ENCODE results near the gene YBX3. TPM values are rescaled to one million over a fixed set of nuclear protein-coding genes. Genes with fewer than 3 reads are reported as not detected.

YBX3 gene
- polyA plus RNA-seq, 2 donors = 399 to 433 TPM

DNA sequence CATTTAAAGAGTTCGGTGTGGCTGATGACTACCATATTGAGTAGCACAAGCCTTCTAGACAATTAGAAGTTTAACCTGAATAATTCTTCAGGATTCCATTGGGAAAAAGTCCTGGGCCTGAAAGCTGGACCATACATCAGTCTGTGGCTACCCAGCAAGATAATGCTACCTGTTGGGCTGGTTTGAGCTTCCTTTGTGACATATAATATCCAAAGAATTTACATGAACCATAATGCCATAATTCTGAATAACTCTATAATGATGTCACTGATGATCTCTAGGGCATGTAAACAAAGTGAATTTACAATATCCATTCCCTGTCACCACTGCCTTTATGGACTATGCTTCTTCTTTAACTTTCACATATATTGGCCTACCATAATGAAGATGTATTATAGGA is 3.8 kb upstream of the YBX3 start:
- Histone ChIP-seq H3K9me3 (ENCODE audit: control insufficient read depth in 2 of 2, insufficient read depth in 1 of 2, low read depth in 1 of 2, low read length in 1 of 2) (peaks cover 0 to under 1% of the 10 kb centered on the region in 2 donors), H3K4me1 (ENCODE audit: control insufficient read depth in 2 of 2, insufficient read depth in 2 of 2, low read length in 1 of 2) (no peaks in the 10 kb centered on the region), H3K36me3 (ENCODE audit: control insufficient read depth in 2 of 2, insufficient read depth in 2 of 2, low read length in 1 of 2) (no peaks in the 10 kb centered on the region), H3K27ac (ENCODE audit: low read depth in 2 of 2, low read length in 1 of 2) (no peak overlapping the region), H3K27me3 (ENCODE audit: control insufficient read depth in 1 of 2, insufficient read depth in 2 of 2, low read length in 2 of 2) (no peaks in the 10 kb centered on the region), H3K4me3 (ENCODE audit: low read depth in 1 of 2, low read length in 2 of 2) (no peak overlapping the region)
- WGBS, 2 donors = 95 to 97% methylated on average over 1 of the region's 1 CpG

GRCh38 chr12:10725003-10725402 is 1.9 kb upstream of the YBX3 start:
- Histone ChIP-seq H3K36me3 (ENCODE audit: control insufficient read depth in 2 of 2, insufficient read depth in 2 of 2, low read length in 1 of 2) (no peaks in the 10 kb centered on the region), H3K4me3 (ENCODE audit: low read depth in 1 of 2, low read length in 2 of 2) (no peak overlapping the region)
- 79 to 82% methylated on average over 1 of the region's 1 CpG for WGBS, 2 donors

GRCh38 chr12:10722502-10722904 is 620 bp downstream of the YBX3 start:
- Histone ChIP-seq H3K9me3 (ENCODE audit: control insufficient read depth in 2 of 2, insufficient read depth in 1 of 2, low read depth in 1 of 2, low read length in 1 of 2) (peaks cover 0 to 1% of the 10 kb centered on the region in 2 donors), H3K4me3 (ENCODE audit: low read depth in 1 of 2, low read length in 2 of 2) (peak overlapping the region; percentile 84 to 97), H3K27ac (ENCODE audit: low read depth in 2 of 2, low read length in 1 of 2) (peak overlapping the region; percentile 100), H3K4me1 (ENCODE audit: control insufficient read depth in 2 of 2, insufficient read depth in 2 of 2, low read length in 1 of 2) (peaks cover 0 to 2% of the 10 kb centered on the region in 2 donors), H3K27me3 (ENCODE audit: control insufficient read depth in 1 of 2, insufficient read depth in 2 of 2, low read length in 2 of 2) (no peaks in the 10 kb centered on the region), H3K36me3 (ENCODE audit: control insufficient read depth in 2 of 2, insufficient read depth in 2 of 2, low read length in 1 of 2) (no peaks in the 10 kb centered on the region)
- WGBS, 2 donors = 1% methylated on average over 28 to 36 of the region's 36 CpGs

More at GRCh38 chr12:10725003-10725402, 1.9 kb upstream of the YBX3 start:
- H3K9me3 ChIP-seq (ENCODE audit: control insufficient read depth in 2 of 2, insufficient read depth in 1 of 2, low read depth in 1 of 2, low read length in 1 of 2) = peaks cover 0 to 1% of the 10 kb centered on the region in 2 donors
- H3K4me1 ChIP-seq (ENCODE audit: control insufficient read depth in 2 of 2, insufficient read depth in 2 of 2, low read length in 1 of 2) = peaks cover 0 to 2% of the 10 kb centered on the region in 2 donors
- H3K27me3 ChIP-seq (ENCODE audit: control insufficient read depth in 1 of 2, insufficient read depth in 2 of 2, low read length in 2 of 2) = no peaks in the 10 kb centered on the region
- H3K27ac ChIP-seq (ENCODE audit: low read depth in 2 of 2, low read length in 1 of 2) = no peak overlapping the region

DNA sequence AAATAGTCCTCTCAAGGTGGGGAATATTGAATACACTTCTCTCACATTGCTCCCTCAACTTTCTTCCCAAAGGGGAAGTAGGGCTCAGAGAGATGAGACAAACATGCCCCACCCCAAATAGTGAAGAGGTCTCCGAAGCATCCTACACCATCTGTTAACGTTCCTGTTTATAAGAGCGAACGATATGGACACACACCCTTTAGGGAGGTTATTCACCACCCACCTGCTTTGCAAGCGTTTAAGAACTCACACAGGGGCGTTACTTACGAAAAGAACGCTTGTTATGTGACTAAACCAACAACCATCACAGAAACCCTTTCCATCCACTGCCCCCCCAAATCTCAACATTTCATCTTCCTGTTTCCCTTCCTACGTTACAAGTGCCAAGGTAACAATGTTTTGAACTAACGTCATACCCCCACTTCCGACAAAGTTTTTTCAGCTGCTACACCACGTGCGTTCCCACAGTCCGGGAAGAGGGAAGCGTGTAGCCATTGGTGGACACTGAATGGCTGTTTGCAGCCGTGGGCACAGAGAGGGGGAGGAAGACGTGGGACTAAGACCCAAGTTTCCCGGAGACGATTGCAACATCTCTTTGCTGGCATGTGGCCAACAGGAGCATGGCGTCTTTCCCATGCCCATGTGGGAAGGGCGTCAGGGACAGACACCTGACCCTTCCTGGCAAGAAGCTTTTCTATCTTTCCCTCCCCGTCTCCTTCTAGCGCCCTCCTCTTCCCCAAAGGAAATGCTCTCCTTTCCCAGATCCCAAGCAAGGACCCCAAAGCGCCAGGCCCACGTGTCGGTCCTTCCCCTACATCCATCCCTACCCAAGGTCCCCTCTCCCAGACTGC is 1.2 kb downstream of the YBX3 start:
- peaks cover 0 to 2% of the 10 kb centered on the region in 2 donors for H3K4me1 ChIP-seq (ENCODE audit: control insufficient read depth in 2 of 2, insufficient read depth in 2 of 2, low read length in 1 of 2)
- H3K36me3 ChIP-seq (ENCODE audit: control insufficient read depth in 2 of 2, insufficient read depth in 2 of 2, low read length in 1 of 2) = no peaks in the 10 kb centered on the region

DNA sequence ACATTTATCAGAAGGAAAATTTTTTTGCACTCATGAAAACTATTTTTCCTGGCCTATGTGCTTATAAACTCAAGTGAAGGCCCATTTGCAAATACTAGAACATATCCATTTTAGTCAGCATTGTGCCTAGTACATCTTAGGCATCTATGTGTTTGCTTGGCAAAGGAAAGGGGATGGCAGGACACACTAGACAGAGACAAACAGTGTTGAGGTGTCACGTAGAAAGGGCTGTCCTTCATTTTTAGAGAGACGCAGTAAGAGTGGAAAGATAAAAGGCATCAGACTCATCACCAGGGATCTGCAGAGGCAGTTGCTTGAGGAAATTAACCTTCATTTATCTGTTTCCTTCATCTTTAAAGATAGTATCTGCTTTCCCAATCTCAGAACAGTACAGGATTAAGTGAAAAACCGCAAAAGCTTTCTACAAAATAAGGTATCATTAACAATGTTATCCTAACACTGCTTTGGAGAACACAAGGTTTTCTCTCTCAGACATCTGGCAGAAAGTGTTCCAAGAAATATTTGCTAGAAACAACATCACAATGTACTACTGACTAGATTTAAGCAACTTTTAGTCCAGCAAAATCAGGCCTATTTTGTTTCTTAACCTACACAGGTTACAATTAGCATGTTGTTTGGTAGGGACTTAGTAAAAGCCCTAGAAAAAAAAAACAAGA is 2.0 kb downstream of the YBX3 start:
- no peaks in the 10 kb centered on the region for H3K27me3 ChIP-seq (ENCODE audit: control insufficient read depth in 1 of 2, insufficient read depth in 2 of 2, low read length in 2 of 2)
- peaks cover 0 to 2% of the 10 kb centered on the region in 2 donors for H3K4me1 ChIP-seq (ENCODE audit: control insufficient read depth in 2 of 2, insufficient read depth in 2 of 2, low read length in 1 of 2)
- peak overlapping the region; percentile 84 to 97 for H3K4me3 ChIP-seq (ENCODE audit: low read depth in 1 of 2, low read length in 2 of 2)
- H3K27ac ChIP-seq (ENCODE audit: low read depth in 2 of 2, low read length in 1 of 2) = peak overlapping the region; percentile 100
- peaks cover 0 to 1% of the 10 kb centered on the region in 2 donors for H3K9me3 ChIP-seq (ENCODE audit: control insufficient read depth in 2 of 2, insufficient read depth in 1 of 2, low read depth in 1 of 2, low read length in 1 of 2)
- no peaks in the 10 kb centered on the region for H3K36me3 ChIP-seq (ENCODE audit: control insufficient read depth in 2 of 2, insufficient read depth in 2 of 2, low read length in 1 of 2)
- 20 to 36% methylated on average over 3 of the region's 3 CpGs for WGBS, 2 donors

More for the DNA sequence above, 1.2 kb downstream of the YBX3 start:
- H3K27me3 ChIP-seq (ENCODE audit: control insufficient read depth in 1 of 2, insufficient read depth in 2 of 2, low read length in 2 of 2) = no peaks in the 10 kb centered on the region
- 1% methylated on average over 25 to 26 of the region's 26 CpGs for WGBS, 2 donors
- H3K4me3 ChIP-seq (ENCODE audit: low read depth in 1 of 2, low read length in 2 of 2) = peak overlapping the region; percentile 84 to 97
- peak overlapping the region; percentile 100 for H3K27ac ChIP-seq (ENCODE audit: low read depth in 2 of 2, low read length in 1 of 2)
- H3K9me3 ChIP-seq (ENCODE audit: control insufficient read depth in 2 of 2, insufficient read depth in 1 of 2, low read depth in 1 of 2, low read length in 1 of 2) = peaks cover 0 to 1% of the 10 kb centered on the region in 2 donors

DNA sequence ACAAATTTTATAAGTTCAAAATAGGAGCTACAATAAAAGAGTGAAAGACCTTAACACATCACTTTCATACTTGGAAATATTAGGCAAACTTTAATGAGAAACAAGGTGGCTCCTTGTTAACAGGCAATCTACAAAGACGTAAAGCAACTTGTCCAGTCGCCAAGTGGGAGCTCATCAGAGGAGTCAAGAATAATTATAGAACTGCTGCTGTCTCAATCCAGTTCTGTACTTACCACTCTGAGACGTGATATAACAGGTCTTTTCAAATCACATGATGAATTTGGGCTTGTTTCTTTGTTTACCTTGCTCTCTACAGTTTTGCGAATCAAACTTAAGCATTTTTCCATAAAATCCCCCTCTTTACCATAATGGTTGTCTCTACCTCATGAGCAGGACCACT is 3.6 kb downstream of the YBX3 start:
- H3K27me3 ChIP-seq (ENCODE audit: control insufficient read depth in 1 of 2, insufficient read depth in 2 of 2, low read length in 2 of 2) = no peaks in the 10 kb centered on the region
- WGBS, 2 donors = 44 to 45% methylated on average over 4 of the region's 4 CpGs
- peak overlapping the region in 1 of 2 donors; percentile 44 for H3K4me3 ChIP-seq (ENCODE audit: low read depth in 1 of 2, low read length in 2 of 2)
- H3K9me3 ChIP-seq (ENCODE audit: control insufficient read depth in 2 of 2, insufficient read depth in 1 of 2, low read depth in 1 of 2, low read length in 1 of 2) = peaks cover 0 to 1% of the 10 kb centered on the region in 2 donors
- H3K4me1 ChIP-seq (ENCODE audit: control insufficient read depth in 2 of 2, insufficient read depth in 2 of 2, low read length in 1 of 2) = peaks cover 0 to 2% of the 10 kb centered on the region in 2 donors
- peak overlapping the region; percentile 22 to 63 for H3K27ac ChIP-seq (ENCODE audit: low read depth in 2 of 2, low read length in 1 of 2)
- no peaks in the 10 kb centered on the region for H3K36me3 ChIP-seq (ENCODE audit: control insufficient read depth in 2 of 2, insufficient read depth in 2 of 2, low read length in 1 of 2)

DNA sequence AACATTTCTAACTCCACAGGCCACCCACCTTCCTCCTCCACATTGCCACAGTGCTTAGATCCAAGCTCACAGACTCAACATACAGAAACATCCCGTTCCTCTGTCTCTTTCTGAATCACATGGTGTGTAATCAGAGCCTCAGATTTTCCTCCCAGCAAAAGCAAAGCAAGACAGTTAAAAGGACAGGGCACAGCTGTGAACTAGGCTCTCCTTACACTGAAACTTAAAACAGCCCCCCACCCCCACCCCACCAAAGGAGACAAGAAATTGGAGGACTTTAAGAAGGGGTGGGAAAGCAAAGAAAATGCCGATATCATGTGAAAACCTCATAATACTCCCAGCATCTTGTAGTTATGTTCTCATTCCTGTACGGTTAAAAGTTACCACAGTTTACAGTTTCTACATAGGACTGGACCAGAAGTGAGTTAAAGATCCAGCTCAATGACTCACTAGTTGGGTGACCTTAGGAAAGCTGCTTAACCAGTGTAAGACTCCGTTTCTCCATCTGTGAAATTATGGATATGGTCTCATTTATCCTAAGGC is 4.8 kb downstream of the YBX3 start:
- 28 to 43% methylated on average over 4 of the region's 4 CpGs for WGBS, 2 donors
- Histone ChIP-seq H3K9me3 (ENCODE audit: control insufficient read depth in 2 of 2, insufficient read depth in 1 of 2, low read depth in 1 of 2, low read length in 1 of 2) (peaks cover 0 to 1% of the 10 kb centered on the region in 2 donors), H3K27ac (ENCODE audit: low read depth in 2 of 2, low read length in 1 of 2) (peak overlapping the region; percentile 83 to 86), H3K4me3 (ENCODE audit: low read depth in 1 of 2, low read length in 2 of 2) (peak overlapping the region in 1 of 2 donors; percentile 35), H3K4me1 (ENCODE audit: control insufficient read depth in 2 of 2, insufficient read depth in 2 of 2, low read length in 1 of 2) (peaks cover 0 to 2% of the 10 kb centered on the region in 2 donors), H3K27me3 (ENCODE audit: control insufficient read depth in 1 of 2, insufficient read depth in 2 of 2, low read length in 2 of 2) (no peaks in the 10 kb centered on the region), H3K36me3 (ENCODE audit: control insufficient read depth in 2 of 2, insufficient read depth in 2 of 2, low read length in 1 of 2) (no peaks in the 10 kb centered on the region)

DNA sequence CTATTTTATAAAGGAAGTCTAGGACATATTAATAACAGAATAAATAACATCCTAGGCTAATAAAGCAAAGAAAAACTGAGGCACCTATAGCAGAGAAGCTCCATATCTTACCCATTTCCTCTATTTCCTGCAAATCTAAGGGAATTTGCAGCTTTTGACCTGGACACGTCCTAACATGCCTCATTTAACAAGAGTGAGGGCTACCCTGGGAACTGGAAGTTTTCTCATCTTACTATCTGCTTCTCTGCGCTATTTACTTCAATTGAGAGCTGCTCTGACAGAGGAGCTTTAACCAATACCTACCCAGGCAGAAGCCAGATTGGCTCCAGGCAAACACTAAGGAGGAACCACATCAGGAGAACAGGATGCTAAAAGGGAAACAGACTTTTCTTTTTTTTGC is 5.7 kb downstream of the YBX3 start:
- 30 to 50% methylated on average over 2 of the region's 2 CpGs for WGBS, 2 donors
- H3K36me3 ChIP-seq (ENCODE audit: control insufficient read depth in 2 of 2, insufficient read depth in 2 of 2, low read length in 1 of 2) = peaks cover 2 to 3% of the 10 kb centered on the region in 2 donors
- H3K9me3 ChIP-seq (ENCODE audit: control insufficient read depth in 2 of 2, insufficient read depth in 1 of 2, low read depth in 1 of 2, low read length in 1 of 2) = peaks cover 0 to 1% of the 10 kb centered on the region in 2 donors
- H3K27ac ChIP-seq (ENCODE audit: low read depth in 2 of 2, low read length in 1 of 2) = peak overlapping the region; percentile 81 to 82
- H3K4me3 ChIP-seq (ENCODE audit: low read depth in 1 of 2, low read length in 2 of 2) = peak overlapping the region in 1 of 2 donors; percentile 28
- H3K4me1 ChIP-seq (ENCODE audit: control insufficient read depth in 2 of 2, insufficient read depth in 2 of 2, low read length in 1 of 2) = peaks cover 0 to 2% of the 10 kb centered on the region in 2 donors
- no peaks in the 10 kb centered on the region for H3K27me3 ChIP-seq (ENCODE audit: control insufficient read depth in 1 of 2, insufficient read depth in 2 of 2, low read length in 2 of 2)

DNA sequence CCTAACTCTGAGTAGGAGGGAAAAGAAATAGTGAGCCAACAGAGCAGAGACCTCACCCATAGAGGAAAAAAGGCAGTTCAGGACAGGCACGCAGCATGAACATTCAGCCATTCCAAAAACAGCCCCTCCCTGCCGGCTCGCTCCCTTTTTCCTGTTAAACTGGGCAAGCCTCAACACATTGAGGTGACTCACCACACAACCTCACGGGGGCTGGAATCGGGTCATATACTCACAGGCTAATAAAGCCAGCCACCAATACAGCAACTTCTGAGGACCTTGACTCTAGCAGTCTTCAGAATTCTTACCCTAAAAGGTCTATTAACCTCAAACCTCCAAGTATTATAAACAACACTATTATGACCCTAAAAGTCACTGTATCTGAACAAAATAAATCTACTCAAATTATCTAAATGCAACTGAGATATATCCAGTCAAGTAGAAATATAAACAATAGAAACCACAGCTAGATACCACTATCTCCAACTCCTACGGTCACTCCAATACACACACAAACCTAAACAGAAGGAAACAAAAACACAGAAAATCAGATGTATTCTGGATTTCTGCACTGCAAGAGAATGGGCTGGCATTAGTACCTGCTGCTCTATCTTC is 6.3 kb downstream of the YBX3 start:
- H3K27me3 ChIP-seq (ENCODE audit: control insufficient read depth in 1 of 2, insufficient read depth in 2 of 2, low read length in 2 of 2) = no peaks in the 10 kb centered on the region
- peaks cover 2 to 3% of the 10 kb centered on the region in 2 donors for H3K36me3 ChIP-seq (ENCODE audit: control insufficient read depth in 2 of 2, insufficient read depth in 2 of 2, low read length in 1 of 2)
- peak overlapping the region in 1 of 2 donors; percentile 28 for H3K4me3 ChIP-seq (ENCODE audit: low read depth in 1 of 2, low read length in 2 of 2)
- H3K27ac ChIP-seq (ENCODE audit: low read depth in 2 of 2, low read length in 1 of 2) = peak overlapping the region; percentile 81 to 85
- H3K4me1 ChIP-seq (ENCODE audit: control insufficient read depth in 2 of 2, insufficient read depth in 2 of 2, low read length in 1 of 2) = peaks cover 0 to 2% of the 10 kb centered on the region in 2 donors
- H3K9me3 ChIP-seq (ENCODE audit: control insufficient read depth in 2 of 2, insufficient read depth in 1 of 2, low read depth in 1 of 2, low read length in 1 of 2) = no peaks in the 10 kb centered on the region
- WGBS, 2 donors = 15 to 33% methylated on average over 6 of the region's 6 CpGs
